HepG2 (cell line): ENCODE data around the gene CFAP54. TPM values are rescaled to one million over a fixed set of nuclear protein-coding genes. Genes with fewer than 3 reads are reported as not detected.
A peak's percentile ranks its signal among the peaks of the same experiment; 100 is the strongest.

Experiments used
- ATAC-seq: fragments of 200-7000 bp; cut with Tn5 transposase; 3 replicates; pipeline ENCODE4 v1.9.1; 2020; ENCODE audit warnings: mild to moderate bottlenecking, moderate library complexity
- BruUV-seq: library from RNA; stranded (reverse); fragments of 400-500 nt; replicated peaks from 2 replicates; lab custom pipeline; 2021; lab: Mats Ljungman, UMichigan
- CTCF ChIA-PET: fragments of 300-600 bp; formaldehyde crosslinking; extraction: SDS; loops from one replicate; lab custom pipeline; 2021; ENCODE audit warnings: low total read pairs, inconsistent platforms, low intra/inter-chr PET ratio; lab: Yijun Ruan, JAX
- POLR2A ChIA-PET: fragments of 350-600 bp; sonication (Branson Sonifier 250); formaldehyde crosslinking; loops from one replicate; lab custom pipeline; 2020; ENCODE audit warnings: antibody characterized with exemption, inconsistent platforms; lab: Yijun Ruan, JAX
- DNase-seq: peaks from one replicate; pipeline ENCODE4 v3.0.0-alpha.2; 2015; ENCODE audit warnings: low spot score
- FAIRE-seq: peaks from 3 replicates; lab custom pipeline; 2011; peaks lifted over from hg19 to GRCh38; lab: Jason Lieb, UNC
- H2AFZ ChIP-seq: one replicate; pipeline ENCODE4 v1.6.1; 2011; ENCODE audit warnings: low read length, inconsistent platforms
- H3K27ac ChIP-seq: fragments of 300-600 bp; 3 replicates; pipeline ENCODE4 v1.8.0; 2011; ENCODE audit warnings: mixed run types, mild to moderate bottlenecking, mixed read lengths, low read length, inconsistent platforms; ENCODE audit not compliant: insufficient read depth; ENCODE audit errors: extremely low read length
- H3K27me3 ChIP-seq, 2 experiments: fragments of 200-600 bp in 1 of 2; 2 replicates in 1 of 2; 3 replicates in 1 of 2; pipeline versions ENCODE4 v1.6.0 to v1.8.0; 2011; ENCODE audit warnings: low read length in 2 of 2, mild to moderate bottlenecking in 2 of 2, moderate library complexity in 2 of 2, inconsistent platforms in 1 of 2; ENCODE audit not compliant: insufficient read depth in 2 of 2, control insufficient read depth in 1 of 2
- H3K36me3 ChIP-seq, 2 experiments: fragments of 200-600 bp in 1 of 2; replicated peaks in 1 of 2; 2 replicates in 1 of 2; 3 replicates in 1 of 2; pipeline versions ENCODE4 v1.5.1 to v1.8.0; 2011; ENCODE audit warnings: low read length in 2 of 2, inconsistent platforms in 1 of 2; ENCODE audit not compliant: insufficient read depth in 2 of 2, control insufficient read depth in 1 of 2
- H3K4me1 ChIP-seq: 2 replicates; pipeline ENCODE4 v1.5.1; 2012; ENCODE audit warnings: low read length, inconsistent platforms; ENCODE audit not compliant: insufficient read depth
- H3K4me2 ChIP-seq: 2 replicates; pipeline ENCODE4 v1.6.0; 2011; ENCODE audit warnings: low read depth, low read length, inconsistent platforms
- H3K4me3 ChIP-seq, 3 experiments: fragments of 200-600 bp in 1 of 3; sonication (generic), shearing (Covaris generic) in 1 of 3; replicated peaks in 1 of 3; 2 replicates each; pipeline ENCODE4 v1.5.1; 2011 to 2016; ENCODE audit warnings: low read length in 3 of 3, inconsistent platforms in 2 of 3, low read depth in 2 of 3, mild to moderate bottlenecking in 2 of 3, control low read depth in 1 of 3, mixed read lengths in 1 of 3; ENCODE audit not compliant: insufficient read depth in 1 of 3
- H3K79me2 ChIP-seq: one replicate; pipeline ENCODE4 v1.6.1; 2011; ENCODE audit warnings: low read length, inconsistent platforms; ENCODE audit not compliant: insufficient read depth
- H3K9ac ChIP-seq: 2 replicates; pipeline ENCODE4 v1.6.0; 2011; ENCODE audit warnings: mild to moderate bottlenecking, low read depth, low read length, inconsistent platforms; ENCODE audit not compliant: insufficient read depth
- H3K9me3 ChIP-seq: 2 replicates; pipeline ENCODE4 v1.5.1; 2012; ENCODE audit warnings: mild to moderate bottlenecking, low read length
- H4K20me1 ChIP-seq: 2 replicates; pipeline ENCODE4 v1.6.0; 2011; ENCODE audit warnings: inconsistent platforms, mild to moderate bottlenecking, low read length, moderate library complexity; ENCODE audit not compliant: insufficient read depth
- GATAD2A ChIP-seq: IDR thresholded peaks from 2 replicates; pipeline ENCODE4 v1.6.1; 2016
- MEIS1 ChIP-seq: sonication (generic); formaldehyde crosslinking; IDR thresholded peaks from 2 replicates; pipeline ENCODE4 v1.9.0; 2021; ENCODE audit warnings: mild to moderate bottlenecking, missing genetic modification reagents, moderate library complexity, borderline replicate concordance
- MNT ChIP-seq: fragments of 450-650 bp; IDR thresholded peaks from 2 replicates; pipeline ENCODE4 v1.6.1; 2016
- NR1H2 ChIP-seq: sonication (generic); formaldehyde crosslinking; IDR thresholded peaks from 2 replicates; pipeline ENCODE4 v1.8.1; 2022; ENCODE audit warnings: low read depth, missing genetic modification reagents, borderline replicate concordance
- NR2F2 ChIP-seq: IDR thresholded peaks from 2 replicates; pipeline ENCODE4 v1.6.1; 2012; ENCODE audit warnings: low read depth, inconsistent platforms, borderline replicate concordance
- PLSCR1 ChIP-seq: sonication (generic); formaldehyde crosslinking; IDR thresholded peaks from 2 replicates; pipeline ENCODE4 v1.5.0; 2020; ENCODE audit warnings: missing genetic modification reagents, mild to moderate bottlenecking, borderline replicate concordance
- RBFOX2 ChIP-seq: fragments of 200-400 bp; formaldehyde crosslinking; IDR thresholded peaks from 2 replicates; pipeline ENCODE4 v1.6.1; 2017; ENCODE audit warnings: low read depth, mild to moderate bottlenecking, low read length
- RFXAP ChIP-seq: sonication (generic); formaldehyde crosslinking; IDR thresholded peaks from 2 replicates; pipeline ENCODE4 v1.4.0; 2020; ENCODE audit warnings: missing genetic modification reagents, borderline replicate concordance
- ZNF10 ChIP-seq: sonication (generic); formaldehyde crosslinking; IDR thresholded peaks from 2 replicates; pipeline ENCODE4 v1.4.0; 2020; ENCODE audit warnings: mild to moderate bottlenecking, low read depth, missing genetic modification reagents, borderline replicate concordance
- ZNF367 ChIP-seq: sonication (generic); formaldehyde crosslinking; IDR thresholded peaks from 2 replicates; pipeline ENCODE4 v1.4.0; 2020; ENCODE audit warnings: missing genetic modification reagents, borderline replicate concordance
- ZNF564 ChIP-seq: sonication (generic); formaldehyde crosslinking; IDR thresholded peaks from 2 replicates; pipeline ENCODE4 v1.8.1; 2023; ENCODE audit warnings: mild to moderate bottlenecking, missing genetic modification reagents
- ZNF660 ChIP-seq: sonication (generic); formaldehyde crosslinking; IDR thresholded peaks from 2 replicates; pipeline ENCODE4 v1.5.1; 2020; ENCODE audit warnings: mild to moderate bottlenecking, low read depth, missing genetic modification reagents, borderline replicate concordance
- WGBS: methylation state at CpG from one replicate; pipeline ENCODE4 v1.1.6; 2017; ENCODE audit warnings: low lambda C conversion rate; 5-methylcytosine and 5-hydroxymethylcytosine counted together
- in situ Hi-C: cut with HindIII; loops from 2 replicates; pipeline ENCODE4 v1.10.0; 2017; ENCODE audit warnings: low pct_unique_long_range_greater_than_20kb; ENCODE audit not compliant: extremely low pct_ligation_motif_present
- intact Hi-C: fragments of 100-400 bp; cut with micrococcal nuclease; formaldehyde crosslinking; loops from one replicate; pipeline ENCODE4 v1.10.0; 2022; ENCODE audit not compliant: unreplicated experiment
- polyA plus RNA-seq, 8 experiments: library from polyadenylated mRNA; depleted of rRNA in 3 of 8; stranded (reverse) in 7 of 8; unstranded in 1 of 8; fragments of >200 nt; fragmentation: Illumina TruSeq in 4 of 8; extraction: Trizol in 4 of 8; gene quantifications; 2 replicates each; pipeline versions ENCODE4 v1.2.1 to v1.2.3, GENCODE V29; 2011 to 2016; ENCODE audit warnings: low read depth in 4 of 8, missing spikeins in 1 of 8, mixed read lengths in 1 of 8; ENCODE audit not compliant: insufficient read depth in 1 of 8
- total RNA-seq, 5 experiments: library from RNA; depleted of rRNA; stranded (reverse); fragments of >200 nt; fragmentation: Illumina TruSeq; extraction: Trizol; gene quantifications; 2 replicates each; pipeline ENCODE4 v1.2.3, GENCODE V29; 2016; ENCODE audit warnings: low read depth in 1 of 5

CFAP54 gene
- total and polyA plus RNA-seq, 2 of the 13 experiments (the other 11 are each of a cell fraction or from before 2014, with no cell fraction given) = not detected

GRCh38 chr12:96441816-96442215 is 47.6 kb upstream of the CFAP54 start:
- H3K79me2 ChIP-seq = no peaks in the 10 kb centered on the region
- 13% methylated on average over 3 of the region's 3 CpGs for whole genome bisulfite sequencing

GRCh38 chr12:96442906-96443305 is 46.5 kb upstream of the CFAP54 start:
- no peaks in the 10 kb centered on the region for H4K20me1 ChIP-seq
- no peak for DNase-seq
- no peaks in the 10 kb centered on the region for H3K9me3 ChIP-seq
- no TSS peak for BruUV-seq
- H3K79me2 ChIP-seq = no peaks in the 10 kb centered on the region
- H3K4me1 ChIP-seq = no peaks in the 10 kb centered on the region
- no peaks in the 10 kb centered on the region; a peak in 1 of 5 replicates for H3K27me3 ChIP-seq
- POLR2A ChIA-PET = no interaction called here
- WGBS = 30% methylated on average over 3 of the region's 3 CpGs
- intact Hi-C loops = no loop called here
- no peak overlapping the region for H3K9ac ChIP-seq
- no peak for FAIRE-seq
- H2AFZ ChIP-seq = no peak overlapping the region
- TF ChIP-seq MEIS1 (no peak), PLSCR1 (CRISPR knock-in tag) (no peak), NR2F2 (no peak), ZNF564 (CRISPR knock-in tag) (no peak), RFXAP (no peak), RBFOX2 (no peak), NR1H2 (CRISPR knock-in tag) (no peak), ZNF367 (CRISPR knock-in tag) (no peak), GATAD2A (no peak)
- no peaks in the 10 kb centered on the region for H3K36me3 ChIP-seq
- no peak overlapping the region for H3K4me2 ChIP-seq
- ATAC-seq = no peak
- H3K27ac ChIP-seq = no peak overlapping the region
- in situ Hi-C loops = no loop called here
- CTCF ChIA-PET = no interaction called here
- H3K4me3 ChIP-seq = no peak overlapping the region

More at GRCh38 chr12:96441816-96442215, 47.6 kb upstream of the CFAP54 start:
- POLR2A ChIA-PET = no interaction called here
- ATAC-seq = no peak
- no peaks in the 10 kb centered on the region for H3K9me3 ChIP-seq
- no peak for TF ChIP-seq ZNF10 (CRISPR knock-in tag)
- peak; percentile 43 for TF ChIP-seq MNT
- TF ChIP-seq ZNF660 (CRISPR knock-in tag) = no peak
- TF ChIP-seq, all 625 proteins: peak for 1
- no peak overlapping the region for H3K4me3 ChIP-seq
- in situ Hi-C loops = no loop called here
- H3K9ac ChIP-seq = no peak overlapping the region
- DNase-seq (no peak), FAIRE-seq (no peak)
- H3K36me3 ChIP-seq = no peaks in the 10 kb centered on the region
- CTCF ChIA-PET = no interaction called here
- no TSS peak for BruUV-seq
- no peaks in the 10 kb centered on the region for H4K20me1 ChIP-seq
- no peaks in the 10 kb centered on the region for H3K4me1 ChIP-seq
- H3K4me2 ChIP-seq = no peak overlapping the region
- no peak overlapping the region for H2AFZ ChIP-seq
- no peaks in the 10 kb centered on the region; a peak in 1 of 5 replicates for H3K27me3 ChIP-seq
- intact Hi-C loops = no loop called here
- H3K27ac ChIP-seq = no peak overlapping the region
